ENCODE data around the gene TMOD3. TPM values are rescaled to one million over a fixed set of nuclear protein-coding genes. Genes with fewer than 3 reads are reported as not detected.

The TMOD3 gene
- total RNA-seq (2022) (46.8 and 54.4 TPM in 2 replicates), Bru-seq, nascent RNA (percentile 83 among the genes with signal in this experiment), BruChase-seq, experiment 1, labeled RNA remaining after a 2-hour chase (percentile 84 among the genes with signal in this experiment), BruChase-seq, experiment 2, labeled RNA remaining after a 6-hour chase (percentile 93 among the genes with signal in this experiment)
- long read RNA-seq, full-length matches to known transcripts, result 101 of 124 reads
- long read RNA-seq, partial matches to known transcripts, result 13 of 124 reads
- long read RNA-seq, other reads (novel, unspliced or antisense), result 10 of 124 reads

- Mint-ChIP-seq H3K36me3 (ENCODE audit: insufficient read depth, unreplicated experiment) (peaks cover 6% of the 10 kb centered on the region), H3K4me3 (ENCODE audit: unreplicated experiment) (peak within 1 kb of the TSS; percentile 89), H3K9me3 (ENCODE audit: unreplicated experiment) (no peaks in the 10 kb centered on the region), H3K27me3 (ENCODE audit: insufficient read depth, unreplicated experiment) (no peaks in the 10 kb centered on the region), H3K4me1 (ENCODE audit: low read depth, unreplicated experiment) (peaks cover 12% of the 10 kb centered on the region), H3K27ac (ENCODE audit: unreplicated experiment) (peak within 1 kb of the TSS; percentile 79)
- TF ChIP-seq CTCF (IDR thresholded peaks at IDR 0.05; ENCODE audit: insufficient read depth in 1 of 2, low read depth in 1 of 2, low read length in 1 of 2, severe bottlenecking in 1 of 2, unreplicated experiment in 1 of 2), result no peak
- CTCF ChIA-PET, result no interaction called here
- DNase-seq, result peak; percentile 94 to 95
- no peaks in the 10 kb centered on the region for H3K36me3 ChIP-seq (ENCODE audit: control insufficient read depth, insufficient read depth, low read length)
- no peaks in the 10 kb centered on the region for H3K27me3 ChIP-seq (replicated peaks; ENCODE audit: control insufficient read depth, insufficient read depth, low read length)
- no TSS peak for BruUV-seq (replicated peaks)
- H3K4me1 ChIP-seq, result peaks cover 7% of the 10 kb centered on the region; the same call in 1 of the 2 replicates
- intact Hi-C loops (cut with micrococcal nuclease; ENCODE audit: unreplicated experiment), result loop anchor here (2.0 kb wide), 2 partner anchors 13 to 45 kb away; no protein-coding TSS in a partner anchor
- no peaks in the 10 kb centered on the region for H3K9me3 ChIP-seq
- POLR2A ChIA-PET, result interaction anchor here (1.1 to 1.7 kb wide), 2 partner anchors 13 to 16 kb away, joined by 3 to 9 read pairs; no protein-coding TSS in a partner anchor
- H3K4me3 ChIP-seq (ENCODE audit: low read depth, low read length), result peak within 1 kb of the TSS; percentile 82
Measured at GRCh38 chr15:51829376-51830275, at the start of gene TMOD3. TMOD3 (plus strand) TSS chr15:51829653; CDS start chr15:51862885, 33,232 bp downstream.

GRCh38 chr15:51780636-51781035 is 48.8 kb upstream of the TMOD3 start:
- no peaks in the 10 kb centered on the region for H3K9me3 Mint-ChIP-seq (ENCODE audit: unreplicated experiment)
- no peaks in the 10 kb centered on the region for H3K36me3 Mint-ChIP-seq (ENCODE audit: insufficient read depth, unreplicated experiment)
- no peaks in the 10 kb centered on the region for H3K4me1 Mint-ChIP-seq (ENCODE audit: low read depth, unreplicated experiment)
- CTCF ChIA-PET, result interaction anchor here (0.6 to 1.1 kb wide), 2 partner anchors 125 to 131 kb away, joined by 3 to 5 read pairs; no protein-coding TSS in a partner anchor
- no peak for DNase-seq
- Histone ChIP-seq H3K4me1 (no peaks in the 10 kb centered on the region), H3K4me3 (ENCODE audit: low read depth, low read length) (no peak overlapping the region), H3K9me3 (no peaks in the 10 kb centered on the region), H3K27me3 (replicated peaks; ENCODE audit: control insufficient read depth, insufficient read depth, low read length) (no peaks in the 10 kb centered on the region), H3K36me3 (ENCODE audit: control insufficient read depth, insufficient read depth, low read length) (no peaks in the 10 kb centered on the region)
- no peak for TF ChIP-seq CTCF (IDR thresholded peaks at IDR 0.05; ENCODE audit: insufficient read depth in 1 of 2, low read depth in 1 of 2, low read length in 1 of 2, severe bottlenecking in 1 of 2, unreplicated experiment in 1 of 2)
- no peak overlapping the region for H3K4me3 Mint-ChIP-seq (ENCODE audit: unreplicated experiment)
- BruUV-seq (replicated peaks), result no TSS peak
- no peak overlapping the region for H3K27ac Mint-ChIP-seq (ENCODE audit: unreplicated experiment)
- POLR2A ChIA-PET, result no interaction called here
- no peaks in the 10 kb centered on the region for H3K27me3 Mint-ChIP-seq (ENCODE audit: insufficient read depth, unreplicated experiment)
- intact Hi-C loops (cut with micrococcal nuclease; ENCODE audit: unreplicated experiment), result no loop called here

- Histone ChIP-seq H3K27me3 (replicated peaks; ENCODE audit: control insufficient read depth, insufficient read depth, low read length) (no peaks in the 10 kb centered on the region), H3K4me1 (no peaks in the 10 kb centered on the region), H3K36me3 (ENCODE audit: control insufficient read depth, insufficient read depth, low read length) (no peaks in the 10 kb centered on the region), H3K9me3 (no peaks in the 10 kb centered on the region), H3K4me3 (ENCODE audit: low read depth, low read length) (no peak overlapping the region)
- no peak for TF ChIP-seq CTCF (IDR thresholded peaks at IDR 0.05; ENCODE audit: insufficient read depth in 1 of 2, low read depth in 1 of 2, low read length in 1 of 2, severe bottlenecking in 1 of 2, unreplicated experiment in 1 of 2)
- no peaks in the 10 kb centered on the region for H3K27me3 Mint-ChIP-seq (ENCODE audit: insufficient read depth, unreplicated experiment)
- DNase-seq, result no peak
- no peaks in the 10 kb centered on the region for H3K36me3 Mint-ChIP-seq (ENCODE audit: insufficient read depth, unreplicated experiment)
- H3K4me3 Mint-ChIP-seq (ENCODE audit: unreplicated experiment), result no peak overlapping the region
- H3K4me1 Mint-ChIP-seq (ENCODE audit: low read depth, unreplicated experiment), result no peaks in the 10 kb centered on the region
- POLR2A ChIA-PET, result no interaction called here
- CTCF ChIA-PET, result no interaction called here
- BruUV-seq (replicated peaks), result no TSS peak
- intact Hi-C loops (cut with micrococcal nuclease; ENCODE audit: unreplicated experiment), result no loop called here
- no peaks in the 10 kb centered on the region for H3K9me3 Mint-ChIP-seq (ENCODE audit: unreplicated experiment)
- H3K27ac Mint-ChIP-seq (ENCODE audit: unreplicated experiment), result no peak overlapping the region
Measured at GRCh38 chr15:51781506-51781905, 47.9 kb upstream of the TMOD3 start.

Measured in Caco-2 (cell line).